Neural crest cell (in vitro differentiated cells): Measurements from ENCODE around the gene VDAC2. TPM values are rescaled to one million over a fixed set of nuclear protein-coding genes. Genes with fewer than 3 reads are reported as not detected.

Experiments used
- DNase-seq: peaks from one replicate; pipeline ENCODE4 v3.0.0; 2021; ENCODE audit warnings: low read depth, mixed read lengths, low spot score
- H3K27ac Mint-ChIP-seq: one replicate; pipeline ENCODE4 v1.8.0; 2021; ENCODE audit warnings: mild to moderate bottlenecking, mixed read lengths; ENCODE audit not compliant: unreplicated experiment
- H3K27me3 Mint-ChIP-seq: 2 replicates; pipeline ENCODE4 v1.8.0; 2021; ENCODE audit warnings: low read depth, mild to moderate bottlenecking, mixed read lengths
- H3K36me3 Mint-ChIP-seq: 2 replicates; pipeline ENCODE4 v1.8.0; 2021; ENCODE audit warnings: low read depth, mild to moderate bottlenecking, mixed read lengths
- H3K4me1 Mint-ChIP-seq: 2 replicates; pipeline ENCODE4 v1.8.0; 2021; ENCODE audit warnings: mixed read lengths
- H3K4me3 Mint-ChIP-seq: one replicate; pipeline ENCODE4 v1.8.0; 2021; ENCODE audit warnings: mild to moderate bottlenecking, mixed read lengths
- H3K9me3 Mint-ChIP-seq: 2 replicates; pipeline ENCODE4 v1.8.0; 2021; ENCODE audit warnings: mixed read lengths
- total RNA-seq: library from RNA; stranded (reverse); gene quantifications from 2 replicates; pipeline ENCODE4 v1.2.1, GENCODE V29; 2021
- TF ChIP-seq, protein P1 (sequence below): fragments of 200-600 bp; sonication (generic); conservative IDR thresholded peaks from 2 replicates; pipeline ENCODE4 v1.5.0; 2021; ENCODE audit warnings: antibody characterized with exemption, mild to moderate bottlenecking

The VDAC2 gene
- total RNA-seq, 1 donor from 2014 or later = 202 TPM

DNA sequence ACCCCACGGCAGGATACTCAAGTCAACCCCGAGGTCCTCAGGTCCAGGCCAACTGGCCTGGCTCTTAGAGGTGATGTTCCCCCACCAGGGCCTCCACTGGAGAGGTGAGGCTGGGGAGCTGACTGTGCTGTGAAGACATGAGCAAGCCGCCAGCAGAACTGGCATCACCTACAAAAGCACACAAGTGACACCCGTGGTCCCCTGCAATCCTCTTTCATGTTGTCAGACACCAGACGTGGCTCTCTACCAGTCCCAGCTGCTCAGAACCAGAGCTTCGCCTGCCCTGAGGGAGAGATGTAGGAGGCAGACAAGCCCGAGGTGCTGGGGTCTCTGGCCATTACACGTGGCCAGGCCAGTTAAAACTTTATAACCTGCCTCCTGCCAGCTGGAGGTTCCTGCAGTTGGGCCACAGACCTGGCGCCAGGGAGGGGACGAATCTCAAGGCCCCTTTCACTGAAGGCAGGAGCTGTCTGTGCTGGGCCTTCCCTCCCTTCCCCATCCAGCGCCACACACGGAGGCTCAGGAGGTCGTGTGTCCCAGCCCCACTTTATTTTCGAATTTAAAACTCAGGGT is 22.9 kb downstream of the VDAC2 start:
- Mint-ChIP-seq H3K4me1 (peaks cover 16% of the 10 kb centered on the region), H3K27ac (peak overlapping the region; percentile 19), H3K4me3 (peak overlapping the region; percentile 78), H3K27me3 (no peaks in the 10 kb centered on the region), H3K36me3 (peaks cover 15% of the 10 kb centered on the region), H3K9me3 (no peaks in the 10 kb centered on the region)
- DNase-seq = no peak
- TF ChIP-seq, protein P1, sequence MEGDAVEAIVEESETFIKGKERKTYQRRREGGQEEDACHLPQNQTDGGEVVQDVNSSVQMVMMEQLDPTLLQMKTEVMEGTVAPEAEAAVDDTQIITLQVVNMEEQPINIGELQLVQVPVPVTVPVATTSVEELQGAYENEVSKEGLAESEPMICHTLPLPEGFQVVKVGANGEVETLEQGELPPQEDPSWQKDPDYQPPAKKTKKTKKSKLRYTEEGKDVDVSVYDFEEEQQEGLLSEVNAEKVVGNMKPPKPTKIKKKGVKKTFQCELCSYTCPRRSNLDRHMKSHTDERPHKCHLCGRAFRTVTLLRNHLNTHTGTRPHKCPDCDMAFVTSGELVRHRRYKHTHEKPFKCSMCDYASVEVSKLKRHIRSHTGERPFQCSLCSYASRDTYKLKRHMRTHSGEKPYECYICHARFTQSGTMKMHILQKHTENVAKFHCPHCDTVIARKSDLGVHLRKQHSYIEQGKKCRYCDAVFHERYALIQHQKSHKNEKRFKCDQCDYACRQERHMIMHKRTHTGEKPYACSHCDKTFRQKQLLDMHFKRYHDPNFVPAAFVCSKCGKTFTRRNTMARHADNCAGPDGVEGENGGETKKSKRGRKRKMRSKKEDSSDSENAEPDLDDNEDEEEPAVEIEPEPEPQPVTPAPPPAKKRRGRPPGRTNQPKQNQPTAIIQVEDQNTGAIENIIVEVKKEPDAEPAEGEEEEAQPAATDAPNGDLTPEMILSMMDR = no peak

DNA sequence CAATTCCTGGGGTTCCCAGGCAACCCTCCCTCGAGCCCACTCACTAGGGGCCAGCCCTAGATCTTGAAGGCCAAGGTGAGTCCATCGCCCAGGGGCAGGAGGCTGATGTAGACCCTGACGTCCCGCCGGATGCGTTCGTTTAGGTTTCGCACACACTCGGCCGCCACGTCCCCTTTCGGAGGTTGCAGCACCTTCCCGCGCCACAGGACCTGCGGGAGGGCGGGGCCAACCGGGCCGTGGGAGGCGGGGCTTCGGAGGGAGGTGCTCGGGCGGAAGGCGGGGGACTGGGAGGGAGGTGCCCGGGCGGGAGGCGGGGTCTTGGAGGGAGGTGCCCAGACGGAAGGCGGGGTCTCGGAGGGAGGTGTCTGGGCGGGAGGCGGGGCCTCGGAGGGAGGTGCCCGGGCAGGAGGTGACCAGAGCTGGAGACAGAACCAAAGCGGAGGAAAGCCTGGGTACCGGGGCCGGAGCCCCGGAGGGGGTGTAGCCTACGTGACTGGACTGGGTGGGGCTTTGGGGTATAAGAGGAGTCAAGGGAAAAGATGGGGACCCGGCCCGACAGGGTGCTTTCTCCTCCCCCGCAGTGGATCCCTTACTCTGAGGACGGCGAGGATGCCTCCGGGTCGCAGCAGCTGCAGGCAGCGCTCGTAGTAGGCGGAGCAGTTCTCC is 23.6 kb downstream of the VDAC2 start:
- Mint-ChIP-seq H3K4me3 (peak overlapping the region; percentile 78), H3K9me3 (no peaks in the 10 kb centered on the region), H3K4me1 (peaks cover 14% of the 10 kb centered on the region), H3K27me3 (no peaks in the 10 kb centered on the region), H3K36me3 (peaks cover 15% of the 10 kb centered on the region), H3K27ac (no peak overlapping the region)
- TF ChIP-seq, protein P1 = no peak
- DNase-seq = peak; percentile 76

DNA sequence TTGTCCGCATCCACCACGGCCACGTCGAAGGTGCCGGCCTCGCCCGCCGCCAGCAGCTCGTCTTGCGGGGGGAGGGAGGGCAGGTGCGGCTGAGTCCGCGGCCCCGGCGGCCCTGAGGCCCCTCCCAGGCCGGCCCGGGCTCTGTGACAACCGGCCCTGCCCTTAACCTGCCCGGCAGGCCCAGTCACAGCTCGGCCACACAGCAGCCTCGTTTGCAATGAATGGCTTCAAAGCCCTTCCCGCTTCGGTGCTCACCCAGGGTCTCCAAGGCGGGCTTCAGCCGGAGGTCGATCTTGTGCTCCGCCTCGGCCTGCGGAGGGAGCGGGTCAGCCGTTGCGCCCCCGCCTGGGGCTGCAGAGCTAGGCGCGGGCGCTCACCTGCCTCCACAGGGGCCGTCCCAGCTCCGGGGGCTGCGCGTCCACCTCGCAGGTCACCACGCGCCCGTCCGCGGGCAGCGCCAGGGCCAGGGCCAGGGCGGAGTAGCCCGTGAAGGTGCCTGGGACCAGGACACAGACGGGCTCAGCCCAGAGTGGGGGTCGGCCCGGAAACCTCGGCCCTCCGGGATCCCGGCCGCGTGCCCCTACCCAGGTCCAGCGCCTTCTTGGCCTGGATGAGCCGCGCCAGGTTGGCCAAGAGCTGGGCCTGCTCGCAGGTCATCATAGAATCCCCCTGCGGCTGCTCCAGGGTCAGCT is 24.2 kb downstream of the VDAC2 start:
- H3K36me3 Mint-ChIP-seq = peaks cover 15% of the 10 kb centered on the region
- H3K27me3 Mint-ChIP-seq = no peaks in the 10 kb centered on the region
- H3K4me1 Mint-ChIP-seq = peaks cover 14% of the 10 kb centered on the region
- no peak overlapping the region for H3K27ac Mint-ChIP-seq
- DNase-seq = peak; percentile 31
- H3K4me3 Mint-ChIP-seq = peak overlapping the region; percentile 78
- TF ChIP-seq, protein P1 = peak; percentile 15
- no peaks in the 10 kb centered on the region for H3K9me3 Mint-ChIP-seq

DNA sequence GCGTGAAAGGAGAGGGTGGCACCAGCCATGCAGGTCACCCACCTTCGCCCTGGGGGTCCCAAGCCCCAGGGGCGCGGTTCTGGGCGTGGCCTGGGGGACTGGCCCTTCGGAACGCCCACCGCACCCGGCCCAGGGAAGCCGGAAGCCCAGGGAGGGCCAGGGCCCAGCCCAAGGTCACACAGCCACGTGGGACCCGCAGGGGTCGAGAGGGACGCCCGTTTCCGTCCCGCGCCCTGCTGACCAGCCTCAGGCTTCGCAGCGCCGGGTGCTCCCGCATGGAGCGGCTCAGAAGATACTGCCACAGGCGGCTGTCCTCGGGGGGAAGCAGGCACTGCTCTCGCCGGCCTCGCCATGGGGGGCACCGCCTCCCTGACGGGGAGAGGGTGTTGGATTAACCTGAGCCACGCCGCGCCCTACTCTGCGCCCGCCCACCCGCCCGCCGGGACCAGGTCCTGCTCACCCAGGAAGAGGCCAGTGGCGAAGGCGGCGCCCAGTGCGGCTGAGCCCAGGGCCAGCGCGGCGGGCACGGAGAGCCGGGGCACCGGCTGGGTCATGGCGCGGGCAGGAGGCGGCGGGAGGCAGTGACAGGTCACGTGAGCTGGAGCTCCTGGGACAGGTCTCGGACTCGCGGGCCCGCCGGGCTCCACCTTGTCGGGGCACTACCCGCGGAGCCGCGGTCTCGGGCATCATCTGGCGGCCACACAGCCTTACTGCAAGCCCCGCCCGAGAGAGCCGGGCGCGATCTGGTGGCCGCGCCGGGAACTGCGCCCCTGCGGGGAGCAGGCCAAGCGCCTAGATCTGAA is 25.0 kb downstream of the VDAC2 start, which contains the start of gene COMTD1:
TSS of gene COMTD1 (minus strand) at position 583 of the 803 bp plus-strand sequence. CDS start at position 554, 29 bp downstream.
- peak; percentile 93 for DNase-seq
- H3K27me3 Mint-ChIP-seq = no peaks in the 10 kb centered on the region
- H3K36me3 Mint-ChIP-seq = peaks cover 13% of the 10 kb centered on the region
- peaks cover 12% of the 10 kb centered on the region for H3K4me1 Mint-ChIP-seq
- peak within 1 kb of the TSS; percentile 71 for H3K4me3 Mint-ChIP-seq
- H3K27ac Mint-ChIP-seq = no peak within 1 kb of the TSS
- no peaks in the 10 kb centered on the region for H3K9me3 Mint-ChIP-seq
- TF ChIP-seq, protein P1 = peak; percentile 100

DNA sequence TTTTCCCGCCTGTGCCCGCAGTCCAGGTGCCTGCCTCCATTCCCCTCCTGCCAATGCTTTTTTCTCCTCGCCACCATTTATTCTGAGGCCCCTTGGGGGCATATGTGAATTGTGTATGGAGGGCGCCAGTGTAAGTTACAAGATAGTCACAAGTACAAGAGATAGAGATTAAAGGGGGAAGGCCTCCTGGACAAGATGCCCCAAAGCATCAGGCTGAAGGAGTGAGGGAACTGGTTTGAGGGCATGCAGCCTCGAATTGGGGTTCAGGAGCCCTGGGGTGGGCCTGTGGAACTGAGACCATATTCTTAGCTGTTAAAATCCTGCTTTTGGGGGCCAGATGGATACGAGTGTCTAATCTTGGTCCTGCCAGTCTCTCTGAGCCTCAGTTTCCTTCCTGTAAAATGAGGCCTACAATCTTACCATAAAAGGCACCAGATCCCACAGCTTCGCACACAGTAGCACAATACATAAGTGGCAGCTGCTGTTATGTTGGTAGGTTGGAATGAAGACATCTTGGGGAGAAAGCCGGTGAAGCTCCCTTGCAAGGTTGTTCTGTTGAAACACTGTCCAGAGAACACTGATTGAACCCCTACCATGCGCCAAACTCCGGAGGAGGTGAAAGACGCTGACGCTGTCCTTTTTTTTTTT is 25.7 kb downstream of the VDAC2 start:
- TF ChIP-seq, protein P1 = no peak
- DNase-seq = no peak
- H3K4me3 Mint-ChIP-seq = peak overlapping the region; percentile 71
- H3K9me3 Mint-ChIP-seq = no peaks in the 10 kb centered on the region
- H3K27ac Mint-ChIP-seq = no peak overlapping the region
- no peaks in the 10 kb centered on the region for H3K27me3 Mint-ChIP-seq
- H3K4me1 Mint-ChIP-seq = peaks cover 9% of the 10 kb centered on the region
- peaks cover 10% of the 10 kb centered on the region for H3K36me3 Mint-ChIP-seq
